ENCODE results near the gene ADAMTS14. TPM values are rescaled to one million over a fixed set of nuclear protein-coding genes. Genes with fewer than 3 reads are reported as not detected.
"Not testable (repeated sequence)": the region's sequence is repeated elsewhere in the genome, so short reads cannot be mapped to it uniquely, and the experiment has no call there.

ADAMTS14 gene
- total RNA-seq, 1 donor, result 0.86 TPM

DNA sequence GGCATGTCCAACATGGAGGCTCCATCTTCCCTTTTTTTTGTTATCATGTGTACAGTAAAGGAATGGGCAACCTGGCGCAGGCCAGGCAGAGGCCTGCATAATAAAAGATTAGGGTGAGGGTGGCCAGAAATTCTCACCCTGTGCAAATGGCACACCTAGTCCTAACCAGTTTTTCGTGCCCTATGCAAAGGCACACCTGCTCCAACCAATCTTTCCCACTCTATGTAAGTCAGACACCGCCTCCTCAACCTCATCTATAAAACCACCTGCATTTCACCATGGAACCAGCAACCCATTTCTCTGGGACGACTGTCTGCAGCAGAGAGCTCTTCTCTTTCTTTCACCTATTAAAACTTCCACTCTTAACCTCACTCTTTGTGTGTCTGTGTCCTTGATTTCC is 96.8 kb downstream of the ADAMTS14 start:
- H3K4me3 ChIP-seq (ENCODE audit: low read depth, low read length), result no peak overlapping the region
- DNase-seq (ENCODE audit: low read depth), result no peak
- TF ChIP-seq, protein P1, sequence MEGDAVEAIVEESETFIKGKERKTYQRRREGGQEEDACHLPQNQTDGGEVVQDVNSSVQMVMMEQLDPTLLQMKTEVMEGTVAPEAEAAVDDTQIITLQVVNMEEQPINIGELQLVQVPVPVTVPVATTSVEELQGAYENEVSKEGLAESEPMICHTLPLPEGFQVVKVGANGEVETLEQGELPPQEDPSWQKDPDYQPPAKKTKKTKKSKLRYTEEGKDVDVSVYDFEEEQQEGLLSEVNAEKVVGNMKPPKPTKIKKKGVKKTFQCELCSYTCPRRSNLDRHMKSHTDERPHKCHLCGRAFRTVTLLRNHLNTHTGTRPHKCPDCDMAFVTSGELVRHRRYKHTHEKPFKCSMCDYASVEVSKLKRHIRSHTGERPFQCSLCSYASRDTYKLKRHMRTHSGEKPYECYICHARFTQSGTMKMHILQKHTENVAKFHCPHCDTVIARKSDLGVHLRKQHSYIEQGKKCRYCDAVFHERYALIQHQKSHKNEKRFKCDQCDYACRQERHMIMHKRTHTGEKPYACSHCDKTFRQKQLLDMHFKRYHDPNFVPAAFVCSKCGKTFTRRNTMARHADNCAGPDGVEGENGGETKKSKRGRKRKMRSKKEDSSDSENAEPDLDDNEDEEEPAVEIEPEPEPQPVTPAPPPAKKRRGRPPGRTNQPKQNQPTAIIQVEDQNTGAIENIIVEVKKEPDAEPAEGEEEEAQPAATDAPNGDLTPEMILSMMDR (IDR thresholded peaks at IDR 0.05; ENCODE audit: insufficient read depth, low read depth, low read length), result no peak

DNA sequence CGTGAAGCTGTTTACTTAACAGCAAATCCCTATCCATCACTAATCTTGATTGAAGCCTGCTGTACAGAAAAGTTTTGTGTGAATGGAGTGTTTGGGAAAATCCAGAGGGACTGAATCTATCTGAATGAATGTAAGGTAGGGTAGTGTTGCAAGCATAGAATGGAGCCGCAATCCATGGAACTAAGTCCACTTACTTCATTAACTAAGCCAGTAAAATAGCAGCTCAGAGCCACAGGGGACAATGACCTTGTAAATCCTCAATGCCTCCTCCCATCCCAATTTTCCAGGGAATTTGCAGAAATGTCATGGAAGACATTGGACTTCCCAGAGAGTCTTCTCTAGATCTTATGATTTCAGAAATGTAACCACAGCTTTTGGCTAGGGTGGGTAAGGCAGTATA is 97.7 kb downstream of the ADAMTS14 start:
- TF ChIP-seq, protein P1 (IDR thresholded peaks at IDR 0.05; ENCODE audit: insufficient read depth, low read depth, low read length), result no peak
- DNase-seq (ENCODE audit: low read depth), result no peak
- H3K4me3 ChIP-seq (ENCODE audit: low read depth, low read length), result no peak overlapping the region

DNA sequence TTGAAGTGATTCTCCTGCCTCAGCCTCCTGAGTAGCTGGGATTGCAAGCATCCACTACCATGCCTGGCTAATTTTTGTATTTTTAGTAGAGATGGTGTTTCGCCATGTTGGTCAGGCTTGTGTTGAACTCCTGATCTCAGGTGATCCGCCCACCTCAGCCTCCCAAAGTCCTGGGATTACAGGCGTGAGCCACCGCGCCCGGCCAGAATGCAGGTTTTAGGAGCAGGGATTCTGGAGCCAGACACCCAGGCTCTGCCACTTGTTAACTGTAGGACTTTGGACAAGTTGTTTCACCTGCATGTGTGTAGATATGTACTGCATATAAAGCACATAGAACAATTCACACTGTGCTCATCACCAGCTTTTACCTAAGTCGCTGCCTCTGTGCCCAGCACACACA is 98.2 kb downstream of the ADAMTS14 start:
- not testable (repeated sequence) for DNase-seq (ENCODE audit: low read depth); H3K4me3 ChIP-seq (ENCODE audit: low read depth, low read length)

DNA sequence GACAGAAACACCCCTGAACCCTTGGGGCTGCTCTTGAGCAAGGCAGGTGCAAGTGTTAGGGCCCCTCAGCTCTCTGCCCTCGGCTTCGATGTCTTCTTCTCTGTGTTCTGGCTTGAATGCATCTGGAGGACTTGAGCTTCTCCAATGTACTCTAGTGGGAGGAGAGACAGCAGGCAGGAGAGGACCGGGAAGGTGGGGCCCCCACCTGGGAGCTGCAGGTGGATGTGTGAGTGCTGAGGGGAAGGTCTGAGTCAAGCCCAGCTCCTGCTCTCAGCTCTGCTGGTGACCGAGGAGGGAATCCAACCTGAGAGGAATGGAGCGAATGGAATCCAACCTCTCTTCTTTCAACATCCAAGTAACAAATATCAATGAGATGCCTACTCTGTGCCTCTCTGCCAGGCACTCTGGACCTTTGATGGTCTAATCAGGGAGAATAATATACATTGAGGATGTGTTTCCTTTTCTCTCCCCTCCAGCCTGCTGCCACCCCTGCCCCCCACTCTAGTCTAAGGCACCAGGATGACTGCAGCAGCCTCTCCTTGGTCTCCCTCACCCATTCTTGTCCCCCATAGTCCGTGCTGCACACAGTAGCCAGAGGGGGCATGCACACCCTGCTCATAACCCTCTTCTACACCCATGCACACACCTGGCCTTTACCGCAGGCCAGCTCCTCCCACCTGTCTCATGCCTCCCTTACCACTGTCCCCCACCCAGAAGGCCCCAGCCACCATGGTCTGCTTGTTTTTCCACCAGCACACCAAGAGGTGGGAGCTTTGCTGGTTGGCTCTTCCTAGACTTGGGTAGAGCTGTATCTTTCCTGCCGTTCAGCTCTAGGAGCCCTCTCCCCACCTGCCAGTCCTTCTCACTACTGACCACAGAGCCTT is 99.2 kb downstream of the ADAMTS14 start:
- H3K4me3 ChIP-seq (ENCODE audit: low read depth, low read length), result no peak overlapping the region
- TF ChIP-seq, protein P1 (IDR thresholded peaks at IDR 0.05; ENCODE audit: insufficient read depth, low read depth, low read length), result no peak
- DNase-seq (ENCODE audit: low read depth), result no peak

DNA sequence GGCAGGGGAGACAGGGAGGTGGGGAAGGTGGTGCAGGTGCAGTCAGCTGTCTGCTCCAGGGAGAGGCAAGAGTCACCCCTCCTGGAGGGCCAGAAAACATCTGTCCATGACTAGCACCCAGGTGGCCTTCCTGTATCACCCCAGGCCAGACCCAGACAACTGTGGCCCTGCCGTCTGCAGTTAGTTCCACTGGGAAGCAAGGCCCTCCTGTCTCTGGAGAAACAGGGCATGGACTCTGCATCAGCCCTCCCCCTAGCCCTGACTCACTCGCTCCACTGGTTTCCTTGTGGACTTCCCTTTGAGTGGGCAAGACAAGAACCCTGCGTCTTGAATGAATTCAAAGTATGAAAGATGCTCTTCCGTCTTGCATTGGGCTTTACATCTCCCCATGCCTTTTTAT is 100.3 kb downstream of the ADAMTS14 start:
- DNase-seq (ENCODE audit: low read depth), result no peak
- H3K4me3 ChIP-seq (ENCODE audit: low read depth, low read length), result no peak overlapping the region
- TF ChIP-seq, protein P1 (IDR thresholded peaks at IDR 0.05; ENCODE audit: insufficient read depth, low read depth, low read length), result no peak

DNA sequence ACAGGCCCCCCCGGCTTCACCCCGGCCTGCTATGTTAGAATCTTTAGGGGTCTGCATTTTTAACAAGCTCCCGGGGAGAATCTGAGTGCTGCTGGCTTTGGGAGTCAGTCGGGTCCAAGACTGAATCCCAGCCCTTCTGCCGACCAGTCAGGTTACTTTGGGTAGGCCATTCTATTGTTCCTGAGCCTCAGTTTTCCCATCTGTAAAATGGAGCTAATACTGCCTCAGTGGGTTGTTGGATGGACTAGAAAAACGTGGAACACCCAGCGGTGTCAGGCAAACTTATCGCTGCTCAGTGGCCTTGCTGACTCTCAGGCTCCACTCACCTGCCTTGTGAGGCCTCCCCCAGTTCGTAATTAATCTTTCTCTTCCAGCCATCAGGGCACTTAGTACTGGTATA is 101.2 kb downstream of the ADAMTS14 start:
- TF ChIP-seq, protein P1 (IDR thresholded peaks at IDR 0.05; ENCODE audit: insufficient read depth, low read depth, low read length), result no peak
- H3K4me3 ChIP-seq (ENCODE audit: low read depth, low read length), result no peak overlapping the region
- DNase-seq (ENCODE audit: low read depth), result no peak

DNA sequence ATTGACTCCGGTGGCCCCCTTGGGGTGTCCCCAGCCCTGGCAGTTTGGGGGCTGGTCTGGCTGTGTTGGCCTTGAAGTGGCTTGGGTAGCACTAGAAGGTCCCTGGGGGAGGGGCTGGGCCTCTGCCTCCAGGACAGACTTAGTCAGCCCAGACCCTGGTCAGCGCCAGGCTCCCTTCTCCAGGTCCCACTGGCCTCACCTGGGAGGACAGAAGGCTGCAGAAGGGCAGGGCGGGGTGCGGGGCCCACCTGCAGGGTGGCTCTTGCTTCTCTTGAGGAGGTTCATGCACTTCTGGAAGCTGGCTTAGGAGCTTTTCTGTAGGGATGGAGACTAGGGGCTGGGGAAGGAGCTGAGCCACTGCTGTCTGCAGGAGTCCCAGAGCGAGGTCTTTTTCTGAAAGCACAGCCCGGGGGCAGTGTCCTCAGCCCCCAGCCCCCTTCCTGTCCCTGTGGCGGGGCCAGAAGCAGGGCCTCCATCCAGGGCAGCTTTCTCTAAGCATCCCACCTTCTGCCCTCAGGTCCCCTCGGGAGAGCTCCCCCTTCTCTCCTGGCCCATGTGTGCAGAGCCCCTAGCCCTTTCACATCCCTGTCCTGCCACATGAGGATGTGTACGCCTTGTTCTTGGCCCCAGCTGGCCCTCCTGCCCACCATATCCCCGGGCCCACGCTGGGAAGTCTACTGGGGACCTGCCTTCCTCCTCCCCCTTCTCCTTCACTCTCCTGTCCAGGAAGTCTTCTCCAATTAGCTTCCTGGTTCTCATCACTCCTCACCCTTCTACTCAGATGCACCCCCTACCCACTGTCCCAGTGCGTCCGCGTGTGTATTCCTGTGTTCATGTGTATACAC is 101.9 kb downstream of the ADAMTS14 start:
- no peak for DNase-seq (ENCODE audit: low read depth)
- H3K4me3 ChIP-seq (ENCODE audit: low read depth, low read length), result no peak overlapping the region
- TF ChIP-seq, protein P1 (IDR thresholded peaks at IDR 0.05; ENCODE audit: insufficient read depth, low read depth, low read length), result no peak

Measured in fibroblast of villous mesenchyme (primary cell).